HepG2 (cell line): ENCODE data around the gene SEMA3G. TPM values are rescaled to one million over a fixed set of nuclear protein-coding genes. Genes with fewer than 3 reads are reported as not detected.

Experiments used
- ATAC-seq: fragments of 200-7000 bp; cut with Tn5 transposase; 3 replicates; pipeline ENCODE4 v1.9.1; 2020; ENCODE audit warnings: mild to moderate bottlenecking, moderate library complexity
- BruUV-seq: library from RNA; stranded (reverse); fragments of 400-500 nt; replicated peaks from 2 replicates; lab custom pipeline; 2021; lab: Mats Ljungman, UMichigan
- CTCF ChIA-PET: fragments of 300-600 bp; formaldehyde crosslinking; extraction: SDS; loops from one replicate; lab custom pipeline; 2021; ENCODE audit warnings: low total read pairs, inconsistent platforms, low intra/inter-chr PET ratio; lab: Yijun Ruan, JAX
- POLR2A ChIA-PET: fragments of 350-600 bp; sonication (Branson Sonifier 250); formaldehyde crosslinking; loops from one replicate; lab custom pipeline; 2020; ENCODE audit warnings: antibody characterized with exemption, inconsistent platforms; lab: Yijun Ruan, JAX
- DNase-seq: peaks from one replicate; pipeline ENCODE4 v3.0.0-alpha.2; 2015; ENCODE audit warnings: low spot score
- FAIRE-seq: peaks from 3 replicates; lab custom pipeline; 2011; peaks lifted over from hg19 to GRCh38; lab: Jason Lieb, UNC
- H2AFZ ChIP-seq: one replicate; pipeline ENCODE4 v1.6.1; 2011; ENCODE audit warnings: low read length, inconsistent platforms
- H3K27ac ChIP-seq: fragments of 300-600 bp; 3 replicates; pipeline ENCODE4 v1.8.0; 2011; ENCODE audit warnings: mixed run types, mild to moderate bottlenecking, mixed read lengths, low read length, inconsistent platforms; ENCODE audit not compliant: insufficient read depth; ENCODE audit errors: extremely low read length
- H3K27me3 ChIP-seq, 2 experiments: fragments of 200-600 bp in 1 of 2; 2 replicates in 1 of 2; 3 replicates in 1 of 2; pipeline versions ENCODE4 v1.6.0 to v1.8.0; 2011; ENCODE audit warnings: low read length in 2 of 2, mild to moderate bottlenecking in 2 of 2, moderate library complexity in 2 of 2, inconsistent platforms in 1 of 2; ENCODE audit not compliant: insufficient read depth in 2 of 2, control insufficient read depth in 1 of 2
- H3K36me3 ChIP-seq, 2 experiments: fragments of 200-600 bp in 1 of 2; replicated peaks in 1 of 2; 2 replicates in 1 of 2; 3 replicates in 1 of 2; pipeline versions ENCODE4 v1.5.1 to v1.8.0; 2011; ENCODE audit warnings: low read length in 2 of 2, inconsistent platforms in 1 of 2; ENCODE audit not compliant: insufficient read depth in 2 of 2, control insufficient read depth in 1 of 2
- H3K4me1 ChIP-seq: 2 replicates; pipeline ENCODE4 v1.5.1; 2012; ENCODE audit warnings: low read length, inconsistent platforms; ENCODE audit not compliant: insufficient read depth
- H3K4me2 ChIP-seq: 2 replicates; pipeline ENCODE4 v1.6.0; 2011; ENCODE audit warnings: low read depth, low read length, inconsistent platforms
- H3K4me3 ChIP-seq, 3 experiments: fragments of 200-600 bp in 1 of 3; sonication (generic), shearing (Covaris generic) in 1 of 3; replicated peaks in 1 of 3; 2 replicates each; pipeline ENCODE4 v1.5.1; 2011 to 2016; ENCODE audit warnings: low read length in 3 of 3, inconsistent platforms in 2 of 3, low read depth in 2 of 3, mild to moderate bottlenecking in 2 of 3, control low read depth in 1 of 3, mixed read lengths in 1 of 3; ENCODE audit not compliant: insufficient read depth in 1 of 3
- H3K79me2 ChIP-seq: one replicate; pipeline ENCODE4 v1.6.1; 2011; ENCODE audit warnings: low read length, inconsistent platforms; ENCODE audit not compliant: insufficient read depth
- H3K9ac ChIP-seq: 2 replicates; pipeline ENCODE4 v1.6.0; 2011; ENCODE audit warnings: mild to moderate bottlenecking, low read depth, low read length, inconsistent platforms; ENCODE audit not compliant: insufficient read depth
- H3K9me3 ChIP-seq: 2 replicates; pipeline ENCODE4 v1.5.1; 2012; ENCODE audit warnings: mild to moderate bottlenecking, low read length
- H4K20me1 ChIP-seq: 2 replicates; pipeline ENCODE4 v1.6.0; 2011; ENCODE audit warnings: inconsistent platforms, mild to moderate bottlenecking, low read length, moderate library complexity; ENCODE audit not compliant: insufficient read depth
- KDM3A ChIP-seq: IDR thresholded peaks from 2 replicates; pipeline ENCODE4 v1.6.1; 2018; ENCODE audit warnings: low read depth, missing compliant biosample characterization
- MIER3 ChIP-seq: IDR thresholded peaks from 2 replicates; pipeline ENCODE4 v1.6.1; 2016; ENCODE audit warnings: missing compliant biosample characterization, borderline replicate concordance
- PREB ChIP-seq: sonication (generic); formaldehyde crosslinking; IDR thresholded peaks from 2 replicates; pipeline ENCODE4 v1.4.0; 2020; ENCODE audit warnings: missing genetic modification reagents
- ZC3H4 ChIP-seq: sonication (generic); formaldehyde crosslinking; IDR thresholded peaks from 2 replicates; pipeline ENCODE4 v1.4.0; 2020; ENCODE audit warnings: missing genetic modification reagents, borderline replicate concordance
- ZNF121 ChIP-seq: sonication (generic); formaldehyde crosslinking; IDR thresholded peaks from 2 replicates; pipeline ENCODE4 v1.5.0; 2020; ENCODE audit warnings: mild to moderate bottlenecking, missing genetic modification reagents
- ZNF709 ChIP-seq: sonication (generic); formaldehyde crosslinking; IDR thresholded peaks from 2 replicates; pipeline ENCODE4 v1.5.0; 2020; ENCODE audit warnings: mild to moderate bottlenecking, missing genetic modification reagents
- ZNF775 ChIP-seq: sonication (generic); formaldehyde crosslinking; IDR thresholded peaks from 2 replicates; pipeline ENCODE4 v1.4.0; 2020; ENCODE audit warnings: missing genetic modification reagents, mild to moderate bottlenecking, moderate library complexity, borderline replicate concordance
- ZNF879 ChIP-seq: sonication (generic); formaldehyde crosslinking; IDR thresholded peaks from 2 replicates; pipeline ENCODE4 v1.8.1; 2023; ENCODE audit warnings: missing genetic modification reagents
- ZSCAN5A ChIP-seq: sonication (generic); formaldehyde crosslinking; IDR thresholded peaks from 2 replicates; pipeline ENCODE4 v1.8.0; 2022; ENCODE audit warnings: mild to moderate bottlenecking, missing genetic modification reagents, borderline replicate concordance
- whole genome bisulfite sequencing: methylation state at CpG from one replicate; pipeline ENCODE4 v1.1.6; 2017; ENCODE audit warnings: low lambda C conversion rate; 5-methylcytosine and 5-hydroxymethylcytosine counted together
- in situ Hi-C: cut with HindIII; loops from 2 replicates; pipeline ENCODE4 v1.10.0; 2017; ENCODE audit warnings: low pct_unique_long_range_greater_than_20kb; ENCODE audit not compliant: extremely low pct_ligation_motif_present
- intact Hi-C: fragments of 100-400 bp; cut with micrococcal nuclease; formaldehyde crosslinking; loops from one replicate; pipeline ENCODE4 v1.10.0; 2022; ENCODE audit not compliant: unreplicated experiment
- polyA plus RNA-seq, 8 experiments: library from polyadenylated mRNA; depleted of rRNA in 3 of 8; stranded (reverse) in 7 of 8; unstranded in 1 of 8; fragments of >200 nt; fragmentation: Illumina TruSeq in 4 of 8; extraction: Trizol in 4 of 8; gene quantifications; 2 replicates each; pipeline versions ENCODE4 v1.2.1 to v1.2.3, GENCODE V29; 2011 to 2016; ENCODE audit warnings: low read depth in 4 of 8, missing spikeins in 1 of 8, mixed read lengths in 1 of 8; ENCODE audit not compliant: insufficient read depth in 1 of 8
- total RNA-seq, 5 experiments: library from RNA; depleted of rRNA; stranded (reverse); fragments of >200 nt; fragmentation: Illumina TruSeq; extraction: Trizol; gene quantifications; 2 replicates each; pipeline ENCODE4 v1.2.3, GENCODE V29; 2016; ENCODE audit warnings: low read depth in 1 of 5

SEMA3G gene
- total and polyA plus RNA-seq, 2 of the 13 experiments (the other 11 are each of a cell fraction or from before 2014, with no cell fraction given), result 6.1 to 8.3 TPM

GRCh38 chr3:52420388-52420787 is 24.5 kb downstream of the SEMA3G start:
- BruUV-seq, result no TSS peak
- Histone ChIP-seq H2AFZ (no peak overlapping the region), H3K4me3 (no peak overlapping the region), H3K79me2 (no peaks in the 10 kb centered on the region), H3K9ac (no peak overlapping the region), H3K36me3 (no peaks in the 10 kb centered on the region), H4K20me1 (no peaks in the 10 kb centered on the region), H3K4me1 (peaks cover 10% of the 10 kb centered on the region), H3K27ac (no peak overlapping the region), H3K27me3 (no peaks in the 10 kb centered on the region), H3K9me3 (no peaks in the 10 kb centered on the region), H3K4me2 (no peak overlapping the region)
- DNase-seq (no peak), ATAC-seq (no peak), FAIRE-seq (no peak)
- WGBS, result 86% methylated on average over 2 of the region's 2 CpGs
- intact Hi-C loops (no loop called here), in situ Hi-C loops (no loop called here)
- CTCF ChIA-PET, result no interaction called here
- TF ChIP-seq ZC3H4 (CRISPR knock-in tag) (no peak), ZSCAN5A (CRISPR knock-in tag) (no peak), ZNF879 (no peak), MIER3 (no peak), ZNF709 (no peak), KDM3A (CRISPR knock-in tag) (no peak), PREB (CRISPR knock-in tag) (no peak), ZNF775 (CRISPR knock-in tag) (no peak), ZNF121 (no peak)
- POLR2A ChIA-PET, result no interaction called here
